Measurements from ENCODE around the gene LMNTD2.

The LMNTD2 gene

DNA sequence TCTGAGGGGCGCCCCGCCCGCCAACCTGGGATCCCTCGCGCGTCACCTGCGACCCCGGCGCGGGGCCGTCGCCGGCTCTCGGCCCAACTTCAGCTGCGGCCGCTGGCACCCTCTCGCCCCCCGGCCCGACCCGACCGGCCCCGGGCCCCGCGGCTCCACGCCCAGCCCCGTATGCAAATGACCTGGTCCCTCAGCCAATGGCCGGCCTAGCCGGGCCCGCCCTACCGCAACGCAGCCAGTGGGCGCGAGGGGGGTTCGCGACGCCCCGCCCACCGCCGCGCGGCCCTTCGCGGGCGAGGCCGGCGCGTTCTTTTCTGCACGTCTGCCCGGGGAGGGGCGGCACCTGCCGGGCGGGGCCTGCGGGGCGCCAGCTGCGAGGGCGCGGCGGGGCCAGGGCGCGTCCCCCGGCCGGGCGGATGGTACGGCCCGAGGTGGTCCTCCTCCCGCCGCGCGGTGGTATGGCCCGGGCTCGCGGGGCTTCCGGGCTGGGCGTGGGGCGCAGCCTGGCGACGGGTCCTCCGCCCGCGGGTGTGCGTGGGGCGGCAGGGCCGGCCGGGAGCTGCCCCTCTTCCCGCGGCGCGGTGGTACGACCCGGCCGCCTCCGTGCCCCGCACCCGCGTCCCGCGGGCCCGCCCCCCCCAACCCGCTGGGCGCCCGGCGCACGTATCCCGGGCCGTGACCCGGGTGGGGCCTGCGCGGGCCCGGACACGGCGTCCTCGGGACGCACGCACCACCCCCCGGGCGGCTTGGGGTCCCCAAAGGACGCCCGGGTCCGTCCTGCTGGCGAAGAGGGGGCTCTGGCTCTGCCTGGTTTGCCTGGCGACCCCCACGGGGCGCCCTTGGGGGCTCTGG is 8.0 kb upstream of the LMNTD2 start:
- peak; percentile 89 to 94 (median 94) for DNase-seq (ENCODE audit: low read depth in 3 of 3)

DNA sequence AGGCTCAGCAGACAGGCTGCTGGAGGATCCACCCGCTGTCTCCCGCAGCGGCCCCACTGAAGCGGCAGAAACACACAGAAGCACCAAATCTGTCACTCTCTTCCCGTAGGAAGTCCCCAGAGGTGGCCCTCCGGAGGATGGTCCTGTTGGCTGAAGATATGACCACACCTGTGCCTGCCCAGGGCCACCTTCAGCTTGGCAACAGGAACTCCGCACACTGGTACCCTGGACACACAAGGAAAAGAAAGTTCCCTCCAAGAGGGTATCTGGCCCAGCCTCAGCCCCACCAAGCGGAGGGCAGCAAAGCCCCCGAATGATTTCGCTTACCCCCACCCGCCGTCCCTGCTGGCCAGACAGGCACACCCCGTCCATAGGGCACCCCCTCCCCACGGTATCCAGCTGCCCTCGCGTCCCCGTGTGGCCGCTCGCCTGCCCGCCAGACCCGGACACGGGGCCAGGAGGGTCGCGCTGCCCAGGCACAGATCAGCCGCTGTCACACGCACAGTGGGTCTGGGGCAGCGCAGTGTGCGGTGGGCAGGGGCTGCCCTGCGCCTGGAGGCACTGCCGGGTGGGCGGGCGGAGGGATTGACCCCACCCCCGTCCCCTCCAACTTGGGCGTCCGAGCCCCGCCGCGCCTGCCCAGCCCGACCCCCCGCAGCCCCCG is 7.2 kb upstream of the LMNTD2 start:
- DNase-seq (ENCODE audit: low read depth in 3 of 3), result no peak

DNA sequence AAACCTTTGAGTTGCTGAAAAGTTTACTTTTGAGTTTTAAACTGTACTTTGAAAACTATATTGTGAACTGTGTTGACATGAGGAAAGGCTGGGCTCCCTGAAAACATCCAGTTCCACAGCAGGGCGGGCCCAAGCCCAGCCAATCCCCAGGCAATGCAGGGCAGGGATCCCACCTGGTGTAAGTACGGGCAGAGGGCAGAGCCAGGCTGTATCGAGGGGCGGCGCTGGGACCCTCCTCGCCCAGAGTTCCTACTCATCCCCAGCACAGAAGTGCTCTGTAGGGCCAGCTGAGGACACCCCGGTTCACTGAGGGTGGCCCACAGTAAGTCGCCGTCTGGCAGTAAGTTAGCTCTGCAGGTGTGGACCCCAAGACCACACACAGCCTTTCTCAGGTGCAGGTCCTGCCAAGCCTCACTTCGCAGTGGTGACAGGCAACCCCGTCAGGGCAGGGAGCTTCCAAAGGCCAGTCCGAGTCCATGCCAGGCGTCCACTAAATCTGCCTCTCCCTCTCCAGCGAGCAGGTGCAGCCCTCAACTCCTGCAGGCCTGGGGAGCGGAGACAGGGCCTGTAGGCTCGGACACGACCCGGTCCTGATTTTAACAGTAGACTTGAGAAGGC is 6.6 kb upstream of the LMNTD2 start:
- DNase-seq (ENCODE audit: low read depth in 3 of 3), result no peak

DNA sequence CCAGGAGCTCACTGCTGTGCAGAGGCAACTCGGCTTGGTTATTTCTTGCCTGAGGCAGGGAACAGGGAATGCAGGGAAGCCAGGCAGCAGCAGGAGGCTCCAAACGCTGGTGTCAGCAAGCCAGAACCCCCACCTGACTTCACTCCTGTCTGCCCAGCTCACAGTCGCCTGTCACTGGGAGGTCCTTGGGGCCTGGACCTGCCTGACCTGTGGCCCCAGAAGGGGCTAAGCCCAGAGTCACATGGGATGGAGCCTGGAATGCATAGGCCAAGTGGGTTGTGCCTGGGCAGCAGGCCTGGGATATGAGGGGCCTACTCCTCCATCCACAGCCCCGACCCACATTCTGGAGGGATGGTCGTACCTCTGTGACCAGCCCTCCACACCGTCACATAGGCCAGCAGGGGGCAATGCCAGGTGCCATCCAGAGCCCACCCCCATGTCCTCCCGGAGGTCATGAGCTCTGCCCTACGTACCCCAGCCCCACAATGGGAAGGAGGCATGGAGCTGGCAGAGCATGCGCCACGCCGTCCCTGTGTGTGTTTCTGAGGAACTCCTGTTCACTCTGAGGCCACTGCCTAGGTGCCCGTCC is 5.5 kb upstream of the LMNTD2 start:
- DNase-seq (ENCODE audit: low read depth in 3 of 3), result no peak

DNA sequence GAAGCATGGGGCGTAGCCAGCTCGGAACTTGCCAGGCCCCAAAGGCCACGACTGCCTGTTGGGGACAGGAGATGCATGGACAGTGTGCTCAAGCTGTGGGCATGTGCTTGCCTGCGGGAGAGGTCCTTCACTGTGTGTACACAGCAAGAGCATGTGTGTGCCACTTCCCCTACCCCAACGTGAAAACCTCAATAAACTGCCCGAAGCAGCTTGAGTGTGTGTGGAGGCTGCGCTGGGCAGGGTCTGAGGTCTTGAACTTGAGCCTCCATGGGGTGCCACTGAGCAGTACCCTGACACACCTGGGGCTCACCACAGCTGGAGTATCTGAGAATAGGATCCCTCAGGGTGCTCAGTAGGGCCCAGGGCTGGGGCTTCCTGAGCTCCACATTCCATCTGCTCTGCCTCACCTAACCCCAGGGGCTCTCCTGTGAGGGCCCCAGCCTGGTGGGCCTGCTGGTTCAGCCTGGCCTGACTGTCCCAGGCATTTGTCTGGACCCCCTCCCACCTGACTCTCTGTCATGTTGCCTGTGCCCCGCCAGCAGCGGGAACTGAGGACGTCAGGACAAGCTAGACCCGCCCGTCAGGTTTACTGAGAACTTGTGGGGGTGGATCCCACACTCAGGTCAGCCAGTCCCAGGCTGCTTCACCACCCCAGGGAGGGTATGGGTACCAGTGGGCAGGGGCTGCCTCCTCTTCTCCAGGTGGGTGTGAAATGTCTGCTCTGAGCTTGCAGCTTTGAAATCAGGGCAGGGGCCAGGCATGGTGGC is 3.5 kb upstream of the LMNTD2 start:
- DNase-seq (ENCODE audit: low read depth in 3 of 3), result no peak

DNA sequence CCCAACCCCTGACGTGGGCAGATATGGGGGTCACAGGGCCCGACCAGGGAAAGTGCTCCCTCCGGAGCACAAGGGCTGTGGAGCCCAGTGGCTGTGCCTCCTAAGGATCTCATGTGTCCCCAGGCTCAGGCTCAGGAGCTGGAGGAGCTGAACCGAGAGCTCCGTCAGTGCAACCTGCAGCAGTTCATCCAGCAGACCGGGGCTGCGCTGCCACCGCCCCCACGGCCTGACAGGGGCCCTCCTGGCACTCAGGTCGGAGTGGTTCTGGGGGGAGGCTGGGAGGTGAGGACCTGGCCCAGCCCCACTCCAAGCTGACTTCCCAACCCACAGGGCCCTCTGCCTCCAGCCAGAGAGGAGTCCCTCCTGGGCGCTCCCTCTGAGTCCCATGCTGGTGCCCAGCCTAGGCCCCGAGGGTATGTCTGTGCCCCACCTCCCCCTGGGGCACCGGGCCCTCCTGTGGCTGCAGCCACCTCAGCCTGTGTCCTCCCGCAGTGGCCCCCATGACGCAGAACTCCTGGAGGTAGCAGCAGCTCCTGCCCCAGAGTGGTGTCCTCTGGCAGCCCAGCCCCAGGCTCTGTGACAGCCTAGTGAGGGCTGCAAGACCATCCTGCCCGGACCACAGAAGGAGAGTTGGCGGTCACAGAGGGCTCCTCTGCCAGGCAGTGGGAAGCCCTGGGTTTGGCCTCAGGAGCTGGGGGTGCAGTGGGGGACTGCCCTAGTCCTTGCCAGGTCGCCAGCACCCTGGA is 2.7 kb upstream of the LMNTD2 start:
- DNase-seq (ENCODE audit: low read depth in 3 of 3), result no peak

DNA sequence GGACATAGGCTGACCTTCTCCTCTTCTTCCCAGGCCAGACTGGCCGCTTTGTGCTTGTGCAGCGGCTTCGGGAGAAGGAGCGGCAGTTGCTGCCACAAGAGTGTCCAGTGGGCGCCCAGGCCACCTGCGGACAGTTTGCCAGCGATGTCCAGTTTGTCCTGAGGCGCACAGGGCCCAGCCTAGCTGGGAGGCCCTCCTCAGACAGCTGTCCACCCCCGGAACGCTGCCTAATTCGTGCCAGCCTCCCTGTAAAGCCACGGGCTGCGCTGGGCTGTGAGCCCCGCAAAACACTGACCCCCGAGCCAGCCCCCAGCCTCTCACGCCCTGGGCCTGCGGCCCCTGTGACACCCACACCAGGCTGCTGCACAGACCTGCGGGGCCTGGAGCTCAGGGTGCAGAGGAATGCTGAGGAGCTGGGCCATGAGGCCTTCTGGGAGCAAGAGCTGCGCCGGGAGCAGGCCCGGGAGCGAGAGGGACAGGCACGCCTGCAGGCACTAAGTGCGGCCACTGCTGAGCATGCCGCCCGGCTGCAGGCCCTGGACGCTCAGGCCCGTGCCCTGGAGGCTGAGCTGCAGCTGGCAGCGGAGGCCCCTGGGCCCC is 1.6 kb upstream of the LMNTD2 start:
- DNase-seq (ENCODE audit: low read depth in 3 of 3), result no peak

DNA sequence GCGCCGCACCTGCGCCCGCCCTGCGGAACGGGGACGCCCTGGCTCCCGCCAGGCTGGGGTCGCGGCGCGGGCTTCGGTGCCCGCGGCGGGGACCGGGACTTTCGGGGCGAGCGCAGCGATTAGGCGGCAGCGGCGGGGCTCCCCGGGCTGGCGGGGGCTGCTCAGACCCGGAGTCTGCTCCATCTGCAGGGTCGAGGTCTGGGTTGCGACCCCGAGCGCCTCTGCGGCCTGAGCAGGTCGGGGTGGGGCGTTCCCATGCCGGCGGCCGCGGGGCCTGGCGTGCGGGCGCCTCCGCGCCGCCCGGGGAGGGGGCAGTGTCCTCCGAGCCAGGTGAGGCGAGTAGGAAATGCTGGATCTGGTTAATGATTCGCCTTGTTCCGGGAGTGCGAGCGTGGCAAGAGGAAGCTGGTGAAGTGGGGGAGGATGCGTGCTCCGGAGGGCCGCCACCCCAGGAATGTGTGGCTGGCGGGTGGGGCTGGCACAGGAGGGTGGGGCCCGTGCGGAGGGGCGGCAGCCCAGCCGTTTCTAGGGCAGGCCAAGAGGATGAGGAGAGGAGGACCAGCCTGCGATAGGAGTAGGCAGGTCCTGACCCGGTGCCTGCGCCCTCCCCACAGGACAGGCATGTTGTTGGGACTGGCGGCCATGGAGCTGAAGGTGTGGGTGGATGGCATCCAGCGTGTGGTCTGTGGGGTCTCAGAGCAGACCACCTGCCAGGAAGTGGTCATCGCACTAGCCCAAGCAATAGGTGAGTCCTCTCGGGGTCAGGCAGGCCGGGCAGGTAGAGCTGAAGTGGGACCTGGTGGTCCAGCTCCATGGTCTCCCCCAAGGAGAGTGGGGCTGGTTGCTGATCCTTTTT is 838 bp upstream of the LMNTD2 start:
- no peak for DNase-seq (ENCODE audit: low read depth in 3 of 3)

DNA sequence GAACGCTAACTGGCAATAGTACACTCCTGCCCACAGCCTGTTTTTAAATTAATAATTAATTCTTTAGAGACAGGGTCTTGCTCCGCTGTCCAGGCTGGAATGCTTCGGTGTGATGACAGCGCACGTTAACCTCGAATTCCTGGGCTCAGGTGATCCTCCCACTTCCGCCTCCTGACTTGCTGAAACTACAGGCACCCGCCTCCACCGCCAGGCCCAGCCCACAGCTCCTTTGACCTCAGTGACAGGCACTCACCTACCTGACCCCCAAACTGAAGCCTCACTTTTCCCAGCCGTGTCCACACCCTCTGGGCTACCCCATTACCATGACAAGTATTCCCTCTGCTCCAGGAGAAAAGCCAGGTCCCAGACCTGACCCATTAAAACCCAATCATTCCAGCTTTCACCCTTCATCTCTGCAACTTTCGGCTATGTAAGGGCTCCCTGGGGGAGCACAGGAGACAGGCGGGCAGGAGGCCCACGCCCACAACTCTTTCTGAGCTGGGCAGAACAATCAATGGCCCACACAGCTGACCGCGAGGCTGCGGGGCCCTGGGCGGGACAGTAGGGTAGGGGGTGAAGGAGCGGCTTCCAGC is 730 bp downstream of the LMNTD2 start:
- DNase-seq (ENCODE audit: low read depth in 3 of 3), result no peak

DNA sequence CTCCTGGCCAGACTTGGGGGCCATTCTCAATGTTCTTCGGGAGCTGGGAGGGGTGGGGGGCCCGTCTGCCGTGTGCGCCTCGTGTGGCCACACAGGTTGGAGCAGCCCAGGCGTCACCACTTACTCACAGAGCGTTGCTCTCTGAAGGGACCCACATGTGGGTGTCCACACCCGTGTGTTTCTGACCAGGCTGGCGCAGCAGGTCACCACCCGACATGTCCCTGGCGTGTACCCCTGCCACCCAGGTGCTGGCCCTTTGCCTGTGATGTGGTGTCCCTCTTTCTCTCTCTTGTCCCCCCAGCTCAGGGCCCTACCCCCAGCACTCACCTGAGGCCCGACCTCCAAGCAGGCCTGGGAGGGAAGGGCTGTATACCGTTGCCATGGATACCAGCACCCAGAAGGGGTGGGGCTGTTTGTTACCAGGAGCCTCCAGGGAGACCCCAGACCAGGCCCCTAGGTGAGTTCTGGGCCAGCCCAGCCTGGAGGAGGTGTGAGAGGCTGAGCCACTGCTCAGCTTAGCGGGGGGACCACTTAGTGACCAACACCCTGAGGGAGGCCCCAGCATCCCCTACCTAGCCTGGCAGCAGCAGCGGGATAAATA is 1.4 kb downstream of the LMNTD2 start:
- DNase-seq (ENCODE audit: low read depth in 3 of 3), result no peak

DNA sequence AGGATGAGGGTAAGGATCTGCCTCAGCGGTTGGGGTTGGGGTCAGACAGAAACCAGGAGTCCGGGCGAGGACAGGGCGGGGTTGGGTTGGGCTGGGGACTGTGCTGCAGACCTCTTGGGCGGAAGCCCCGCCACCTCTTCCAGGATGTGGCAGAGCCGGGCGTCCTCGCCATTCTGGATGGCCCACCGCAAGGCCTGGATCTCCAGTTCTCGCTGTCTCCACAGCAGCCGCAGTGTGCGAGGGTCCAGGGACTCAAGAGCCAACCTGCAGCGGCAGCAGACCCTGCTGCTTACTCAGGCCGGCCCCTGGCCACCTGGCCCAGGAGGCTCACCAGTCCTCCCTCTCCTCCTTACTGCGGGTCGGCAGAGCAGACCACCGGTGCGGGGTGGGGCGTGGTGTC is 2.0 kb downstream of the LMNTD2 start:
- no peak for DNase-seq (ENCODE audit: low read depth in 3 of 3)

DNA sequence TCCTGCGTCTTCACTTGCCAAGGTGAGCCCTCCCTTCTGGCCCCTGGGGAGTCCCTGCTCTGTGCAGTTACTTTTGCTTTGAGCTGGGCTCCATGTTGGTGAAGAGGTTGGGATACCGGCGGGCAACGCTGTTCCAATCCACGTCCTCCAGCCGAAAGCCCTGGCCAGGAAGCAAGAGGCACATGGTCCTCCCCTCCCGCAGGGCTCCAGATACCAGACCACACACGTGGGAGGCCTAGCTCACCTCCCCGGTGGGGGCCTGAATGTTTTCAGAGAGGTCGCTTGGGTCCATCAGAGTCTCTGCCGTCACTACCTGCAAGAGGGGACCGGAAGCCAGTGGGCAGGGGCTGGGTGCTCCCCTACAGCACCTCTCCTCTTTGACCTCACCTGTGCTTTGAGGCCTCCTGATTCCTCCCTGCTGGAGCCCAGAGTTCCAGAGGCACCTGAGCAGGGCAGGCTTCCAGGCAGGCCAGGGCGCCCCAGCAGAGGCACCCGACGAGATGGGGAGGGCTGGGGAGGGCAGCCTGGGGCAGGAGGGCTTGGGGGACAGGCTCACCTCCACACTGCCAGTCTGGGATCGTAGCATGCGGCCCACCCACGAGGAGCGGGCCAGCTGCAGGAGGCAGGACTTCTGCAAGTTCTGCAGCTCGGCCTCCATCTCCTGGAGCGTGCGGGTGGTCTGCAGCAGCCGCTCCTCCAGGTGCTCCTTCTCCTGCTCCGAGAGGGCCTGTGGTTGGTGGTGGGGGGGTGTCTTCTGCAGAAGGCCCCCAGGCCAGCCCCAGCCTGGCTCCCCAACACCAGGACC is 3.0 kb downstream of the LMNTD2 start:
- DNase-seq (ENCODE audit: low read depth in 3 of 3), result no peak

DNA sequence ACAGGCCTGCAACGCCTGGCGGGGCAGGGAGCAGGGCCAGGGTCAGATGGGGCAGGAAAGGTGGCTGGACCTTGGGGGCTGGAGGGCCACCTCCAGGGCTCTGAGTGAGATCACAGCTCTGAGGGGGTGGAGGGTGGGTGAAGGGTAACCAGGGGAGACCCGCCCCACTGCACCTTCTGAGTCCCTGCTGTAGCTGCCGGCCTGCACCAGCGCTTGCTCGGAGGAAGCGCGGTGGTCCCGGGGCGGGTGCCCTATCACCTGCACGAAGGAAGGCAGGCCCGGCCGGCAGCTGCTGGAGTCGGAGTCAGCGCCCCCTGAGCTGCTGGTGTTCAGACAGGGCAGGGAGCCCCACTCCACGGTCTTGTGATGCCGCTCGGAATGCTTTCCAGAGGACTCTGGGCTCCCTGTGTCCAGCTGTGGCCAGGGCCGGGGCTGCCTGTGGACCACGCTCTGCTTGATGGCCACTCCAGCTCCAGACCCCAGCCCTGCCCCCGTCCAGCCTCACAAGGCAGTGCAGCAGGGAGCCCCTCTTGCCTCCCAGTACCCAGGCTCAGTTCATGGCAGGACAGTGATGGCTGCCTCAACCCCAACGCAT is 3.8 kb downstream of the LMNTD2 start:
- DNase-seq (ENCODE audit: low read depth in 3 of 3), result no peak

DNA sequence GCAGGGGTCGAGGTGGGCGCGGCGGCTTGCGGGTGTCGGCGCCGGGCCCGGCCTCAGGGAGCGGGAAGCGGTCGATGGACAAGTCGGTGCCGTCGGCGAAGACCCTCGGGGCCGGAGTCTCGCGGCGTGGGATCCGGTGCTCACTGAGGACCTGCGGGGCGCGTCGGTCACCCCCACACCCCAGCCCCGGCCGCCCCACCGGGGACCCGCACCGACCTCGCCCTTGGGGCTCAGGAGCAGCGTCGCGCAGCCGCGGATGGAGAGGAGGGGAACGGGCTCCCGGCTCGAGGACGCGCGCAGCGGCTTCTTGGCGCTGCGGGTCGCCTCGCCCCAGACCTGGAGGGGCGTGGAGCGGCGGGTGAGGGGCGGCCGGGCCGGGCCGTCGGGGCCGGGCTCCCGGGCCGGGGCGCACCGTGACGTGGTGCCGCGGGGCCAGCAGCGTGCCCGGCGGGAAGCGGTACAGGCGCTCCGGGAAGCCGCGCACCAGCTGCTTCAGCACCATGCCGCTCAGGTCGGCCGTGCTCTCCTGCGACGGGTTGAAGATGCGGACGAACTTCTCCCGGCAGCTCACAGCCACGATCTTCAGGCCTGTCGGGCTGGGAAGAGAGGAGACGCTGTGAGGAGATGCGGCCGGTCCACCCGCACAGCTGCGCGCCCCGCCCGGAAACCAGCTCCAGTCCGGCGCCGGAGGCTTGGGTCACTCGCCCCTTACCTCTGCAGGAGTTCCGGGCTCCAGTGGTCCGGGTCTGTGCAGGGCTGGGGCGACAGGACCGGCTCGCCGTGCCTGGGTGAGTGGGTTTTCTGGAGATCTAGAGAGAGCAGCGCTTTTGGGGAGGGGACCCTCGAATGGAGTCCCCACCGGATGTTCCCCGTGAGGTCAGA is 4.5 kb downstream of the LMNTD2 start:
- DNase-seq (ENCODE audit: low read depth in 3 of 3), result no peak

DNA sequence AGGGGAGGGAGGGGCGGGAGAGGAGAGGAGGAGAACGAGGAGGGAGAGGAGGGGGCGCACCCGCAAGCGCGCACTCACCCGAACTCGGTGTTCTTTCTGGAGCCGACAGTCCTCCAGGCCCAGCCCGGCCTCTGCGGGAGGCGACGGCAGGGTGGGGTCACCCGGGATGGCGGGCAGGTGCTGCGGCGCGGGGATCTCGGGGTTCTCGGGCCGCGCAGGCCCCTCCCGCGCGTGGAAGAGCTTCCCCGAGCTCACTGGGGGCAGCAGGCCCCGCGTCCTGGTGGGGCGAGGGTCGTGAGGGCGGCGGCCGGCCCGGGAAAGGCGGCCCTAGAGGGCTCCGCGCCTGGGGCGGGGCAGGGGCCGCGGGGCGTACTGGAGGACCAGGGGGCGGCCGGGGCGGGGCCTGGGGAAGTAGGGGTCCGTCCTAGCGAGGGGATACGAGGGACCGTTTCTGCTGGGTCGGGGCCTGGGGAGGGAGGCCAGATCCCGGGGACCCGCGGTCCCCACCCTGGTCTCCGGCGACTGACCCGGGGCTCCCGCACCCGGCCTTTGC is 5.2 kb downstream of the LMNTD2 start:
- no peak for DNase-seq (ENCODE audit: low read depth in 3 of 3)

Data from stimulated activated CD4-positive, alpha-beta T cell treated with anti-CD3 and anti-CD28 coated beads, TNF-alpha, amount 100 ng/mL, for 48 hours (primary cell).